OCI-LY7 (cell line): ENCODE measurements around the gene CD2AP. TPM values are rescaled to one million over a fixed set of nuclear protein-coding genes. Genes with fewer than 3 reads are reported as not detected.
A peak's percentile ranks its signal among the peaks of the same experiment; 100 is the strongest.

Source experiments
- BruUV-seq: library from RNA; stranded (reverse); fragments of 400-500 nt; replicated peaks from 2 replicates; lab custom pipeline; 2021; lab: Mats Ljungman, UMichigan
- CTCF ChIA-PET: fragments of 300-600 bp; sonication (Branson Sonifier 250); formaldehyde crosslinking; loops from one replicate; lab custom pipeline; 2022; ENCODE audit warnings: antibody characterized with exemption; ENCODE audit not compliant: unreplicated experiment; lab: Charles Lee
- POLR2A ChIA-PET: fragments of 300-600 bp; sonication (Branson Sonifier 250); formaldehyde crosslinking; loops from one replicate; lab custom pipeline; 2022; ENCODE audit warnings: antibody characterized with exemption; lab: Charles Lee
- DNase-seq: peaks from one replicate; pipeline ENCODE4 v3.0.0-alpha.2; 2015; ENCODE audit warnings: low spot score
- H2AFZ ChIP-seq: fragments of 200-600 bp; sonication (generic), shearing (Covaris generic); 2 replicates; pipeline ENCODE4 v1.6.1; 2014; ENCODE audit warnings: mild to moderate bottlenecking, antibody characterized with exemption, low read length, moderate library complexity
- H3K27ac ChIP-seq: fragments of 200-600 bp; sonication (generic); 2 replicates; pipeline ENCODE4 v1.5.1; 2014; ENCODE audit warnings: mixed run types, low read depth, mild to moderate bottlenecking, moderate library complexity, low read length, inconsistent platforms; ENCODE audit not compliant: poor library complexity, severe bottlenecking
- H3K36me3 ChIP-seq: fragments of 200-600 bp; sonication (generic); 2 replicates; pipeline ENCODE4 v1.6.1; 2014; ENCODE audit warnings: mild to moderate bottlenecking, antibody characterized with exemption, low read length, moderate library complexity, mixed read lengths; ENCODE audit not compliant: insufficient read depth
- H3K4me1 ChIP-seq: fragments of 200-600 bp; sonication (generic); 2 replicates; pipeline ENCODE4 v1.5.1; 2014; ENCODE audit warnings: mild to moderate bottlenecking, low read length; ENCODE audit not compliant: insufficient read depth, poor library complexity, severe bottlenecking
- H3K4me2 ChIP-seq: fragments of 200-600 bp; sonication (generic); 2 replicates; pipeline ENCODE4 v1.6.1; 2014; ENCODE audit warnings: mild to moderate bottlenecking, low read length
- H3K4me3 ChIP-seq: fragments of 200-600 bp; sonication (generic); 2 replicates; pipeline ENCODE4 v1.5.1; 2014; ENCODE audit warnings: mild to moderate bottlenecking, low read depth, low read length; ENCODE audit not compliant: poor library complexity, severe bottlenecking
- H3K79me2 ChIP-seq: fragments of 200-600 bp; sonication (generic); 2 replicates; pipeline ENCODE4 v1.6.1; 2016; ENCODE audit warnings: low read depth, mild to moderate bottlenecking, low read length, moderate library complexity, mixed read lengths; ENCODE audit not compliant: insufficient read depth
- H3K9me2 ChIP-seq: fragments of 200-600 bp; sonication (generic); 2 replicates; pipeline ENCODE4 v1.6.1; 2016; ENCODE audit warnings: mild to moderate bottlenecking, low read length, mixed read lengths; ENCODE audit not compliant: insufficient read depth
- H3K9me3 ChIP-seq: fragments of 200-600 bp; sonication (generic); 2 replicates; pipeline ENCODE4 v1.6.1; 2014; ENCODE audit warnings: mild to moderate bottlenecking, mixed run types, low read length, mixed read lengths
- H4K20me1 ChIP-seq: fragments of 200-600 bp; sonication (generic); 2 replicates; pipeline ENCODE4 v1.6.1; 2014; ENCODE audit warnings: mild to moderate bottlenecking, antibody characterized with exemption, low read length, moderate library complexity, mixed read lengths; ENCODE audit not compliant: insufficient read depth
- CTCF ChIP-seq: fragments of 200-600 bp; sonication (generic); conservative IDR thresholded peaks from 2 replicates; pipeline ENCODE4 v1.5.1; 2014; ENCODE audit warnings: mild to moderate bottlenecking, antibody characterized with exemption, low read length, moderate library complexity, mixed read lengths
- EZH2phosphoT487 ChIP-seq: fragments of 200-600 bp; sonication (generic); IDR thresholded peaks from 2 replicates; pipeline ENCODE4 v1.6.1; 2018; ENCODE audit warnings: low read depth, borderline replicate concordance, mild to moderate bottlenecking, mixed run types, antibody characterized with exemption, low read length, moderate library complexity, mixed read lengths
- intact Hi-C: fragments of 100-400 bp; cut with micrococcal nuclease; formaldehyde crosslinking; loops from one replicate; pipeline ENCODE4 v1.10.0; 2022; ENCODE audit not compliant: unreplicated experiment
- total RNA-seq, 2 experiments: library from RNA; depleted of rRNA in 1 of 2; stranded (reverse); fragments of >200 nt in 1 of 2; shearing (Covaris generic) in 1 of 2; gene quantifications; 2 replicates each; pipeline ENCODE4 v1.2.3, GENCODE V29; 2014 to 2022

The CD2AP gene
- total RNA-seq, 2 experiments from 2014 or later, result 26.6 to 58.0 TPM

GRCh38 chr6:47438481-47439347 is 38.9 kb upstream of the CD2AP start:
- H3K4me3 ChIP-seq, result peak overlapping the region; percentile 41
- H3K4me1 ChIP-seq, result peaks cover 55% of the 10 kb centered on the region
- H3K9me3 ChIP-seq, result no peaks in the 10 kb centered on the region
- H3K36me3 ChIP-seq, result no peaks in the 10 kb centered on the region
- no peaks in the 10 kb centered on the region for H3K79me2 ChIP-seq
- H3K9me2 ChIP-seq, result no peaks in the 10 kb centered on the region
- H2AFZ ChIP-seq, result peak overlapping the region; percentile 81
- peak overlapping the region; percentile 75 for H3K27ac ChIP-seq
- intact Hi-C loops, result loop anchor here (1.0 kb wide), 3 partner anchors 24 to 78 kb away; no protein-coding TSS in a partner anchor
- no peaks in the 10 kb centered on the region for H4K20me1 ChIP-seq
- H3K4me2 ChIP-seq, result peak overlapping the region; percentile 74
- ChIA-PET CTCF (interaction anchor here (0.6 to 1.0 kb wide), 3 partner anchors 19 to 689 kb away, joined by 3 to 4 read pairs (median 4); no protein-coding TSS in a partner anchor), POLR2A (interaction anchor here (0.5 to 1.9 kb wide), 14 partner anchors 11 to 225 kb away, joined by 3 to 13 read pairs (median 4); partner anchors contain the start of gene CD2AP)
- no peak for TF ChIP-seq EZH2phosphoT487
- no peak for TF ChIP-seq CTCF
- BruUV-seq, result TSS peak; percentile 90
- DNase-seq, result peak; percentile 70

GRCh38 chr6:47439348-47439668 is 38.3 kb upstream of the CD2AP start:
- Histone ChIP-seq H3K9me3 (no peaks in the 10 kb centered on the region), H3K27ac (peak overlapping the region; percentile 75), H3K36me3 (no peaks in the 10 kb centered on the region), H3K4me3 (peak overlapping the region; percentile 41), H3K79me2 (no peaks in the 10 kb centered on the region), H3K4me2 (peak overlapping the region; percentile 74), H2AFZ (peak overlapping the region; percentile 81), H3K4me1 (peaks cover 55% of the 10 kb centered on the region), H3K9me2 (no peaks in the 10 kb centered on the region), H4K20me1 (no peaks in the 10 kb centered on the region)
- TF ChIP-seq CTCF, result no peak
- ChIA-PET POLR2A (interaction anchor here (0.5 to 1.9 kb wide), 11 partner anchors 11 to 226 kb away, joined by 3 to 13 read pairs (median 3); partner anchors contain the start of gene CD2AP), CTCF (interaction anchor here (1.0 kb wide), 2 partner anchors 18 to 38 kb away, joined by 4 read pairs; no protein-coding TSS in a partner anchor)
- no TSS peak for BruUV-seq
- intact Hi-C loops, result loop anchor here (1.0 kb wide), 3 partner anchors 25 to 79 kb away; no protein-coding TSS in a partner anchor
- no peak for DNase-seq
